GM12865 (cell line): ENCODE measurements around the gene MAD1L1.

Source experiments
- DNase-seq: peaks from one replicate; pipeline ENCODE4 v3.0.0; 2010; ENCODE audit warnings: low read depth
- H3K4me3 ChIP-seq: 2 replicates; pipeline ENCODE4 v1.5.1; 2011; ENCODE audit warnings: mild to moderate bottlenecking, low read depth, low read length, control low read depth
- TF ChIP-seq, protein P1 (sequence below): IDR thresholded peaks from 2 replicates; pipeline ENCODE4 v1.5.1; 2011; ENCODE audit warnings: low read length, control low read depth, low read depth, inconsistent platforms; ENCODE audit not compliant: insufficient read depth; ENCODE audit errors: missing control alignments

The MAD1L1 gene

DNA sequence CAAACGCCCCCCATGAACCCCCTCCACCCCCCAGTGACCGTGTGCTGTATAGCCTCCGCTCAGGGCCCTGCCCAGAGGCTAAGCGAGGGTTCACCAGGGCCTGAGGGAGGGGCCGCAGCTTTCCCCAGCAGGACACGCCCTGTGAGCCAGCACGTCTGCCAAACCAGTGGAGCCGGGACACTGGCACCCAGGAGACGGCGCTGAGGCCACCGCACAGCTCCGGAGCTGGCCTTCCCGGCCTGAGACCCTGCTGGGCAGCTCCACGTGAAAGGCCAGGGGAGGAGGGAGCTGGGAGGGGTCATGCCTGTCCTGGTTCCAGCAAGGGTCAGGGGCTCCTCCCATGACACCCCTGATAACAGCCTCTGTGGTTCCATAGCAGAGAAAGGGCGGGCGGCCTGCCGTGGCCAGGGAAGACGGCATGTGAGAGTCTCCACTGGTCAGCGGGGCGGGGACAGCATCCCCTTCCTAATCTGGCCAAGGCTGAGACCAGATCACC, 284.4 kb downstream of the MAD1L1 start:
- TF ChIP-seq, protein P1, sequence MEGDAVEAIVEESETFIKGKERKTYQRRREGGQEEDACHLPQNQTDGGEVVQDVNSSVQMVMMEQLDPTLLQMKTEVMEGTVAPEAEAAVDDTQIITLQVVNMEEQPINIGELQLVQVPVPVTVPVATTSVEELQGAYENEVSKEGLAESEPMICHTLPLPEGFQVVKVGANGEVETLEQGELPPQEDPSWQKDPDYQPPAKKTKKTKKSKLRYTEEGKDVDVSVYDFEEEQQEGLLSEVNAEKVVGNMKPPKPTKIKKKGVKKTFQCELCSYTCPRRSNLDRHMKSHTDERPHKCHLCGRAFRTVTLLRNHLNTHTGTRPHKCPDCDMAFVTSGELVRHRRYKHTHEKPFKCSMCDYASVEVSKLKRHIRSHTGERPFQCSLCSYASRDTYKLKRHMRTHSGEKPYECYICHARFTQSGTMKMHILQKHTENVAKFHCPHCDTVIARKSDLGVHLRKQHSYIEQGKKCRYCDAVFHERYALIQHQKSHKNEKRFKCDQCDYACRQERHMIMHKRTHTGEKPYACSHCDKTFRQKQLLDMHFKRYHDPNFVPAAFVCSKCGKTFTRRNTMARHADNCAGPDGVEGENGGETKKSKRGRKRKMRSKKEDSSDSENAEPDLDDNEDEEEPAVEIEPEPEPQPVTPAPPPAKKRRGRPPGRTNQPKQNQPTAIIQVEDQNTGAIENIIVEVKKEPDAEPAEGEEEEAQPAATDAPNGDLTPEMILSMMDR: no peak
- no peak for DNase-seq
- no peak overlapping the region for H3K4me3 ChIP-seq

DNA sequence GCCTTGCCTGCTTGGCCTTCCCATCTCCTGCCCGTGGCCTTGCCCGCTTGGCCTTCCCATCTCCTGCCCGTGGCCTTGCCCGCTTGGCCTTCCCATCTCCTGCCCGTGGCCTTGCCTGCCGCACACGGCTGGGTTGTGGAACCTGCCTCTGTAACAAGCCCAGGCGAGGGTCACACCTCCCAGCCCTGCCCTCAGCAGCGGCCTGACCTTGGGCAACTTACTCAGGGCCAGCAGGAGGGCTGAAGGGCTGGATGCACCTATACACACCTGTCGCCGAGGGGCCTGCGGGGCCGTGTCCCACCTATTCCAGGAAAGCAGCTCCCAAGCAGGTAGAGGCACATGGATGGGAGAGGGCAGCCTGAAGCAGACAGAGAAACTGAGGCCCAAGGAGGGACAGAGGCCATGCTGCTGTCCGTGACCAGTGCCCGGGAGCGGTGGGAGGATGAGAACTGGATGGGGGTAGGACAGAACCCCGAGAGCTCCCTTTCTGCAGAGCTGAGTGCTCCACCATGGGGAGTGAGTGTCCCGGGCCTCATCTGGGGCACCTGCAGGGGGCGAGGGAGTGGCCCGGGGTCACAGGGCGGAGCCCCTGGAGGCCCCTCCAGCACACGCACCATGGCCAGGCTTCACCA, 285.0 kb downstream of the MAD1L1 start:
- H3K4me3 ChIP-seq: no peak overlapping the region
- no peak for DNase-seq
- TF ChIP-seq, protein P1: no peak

DNA sequence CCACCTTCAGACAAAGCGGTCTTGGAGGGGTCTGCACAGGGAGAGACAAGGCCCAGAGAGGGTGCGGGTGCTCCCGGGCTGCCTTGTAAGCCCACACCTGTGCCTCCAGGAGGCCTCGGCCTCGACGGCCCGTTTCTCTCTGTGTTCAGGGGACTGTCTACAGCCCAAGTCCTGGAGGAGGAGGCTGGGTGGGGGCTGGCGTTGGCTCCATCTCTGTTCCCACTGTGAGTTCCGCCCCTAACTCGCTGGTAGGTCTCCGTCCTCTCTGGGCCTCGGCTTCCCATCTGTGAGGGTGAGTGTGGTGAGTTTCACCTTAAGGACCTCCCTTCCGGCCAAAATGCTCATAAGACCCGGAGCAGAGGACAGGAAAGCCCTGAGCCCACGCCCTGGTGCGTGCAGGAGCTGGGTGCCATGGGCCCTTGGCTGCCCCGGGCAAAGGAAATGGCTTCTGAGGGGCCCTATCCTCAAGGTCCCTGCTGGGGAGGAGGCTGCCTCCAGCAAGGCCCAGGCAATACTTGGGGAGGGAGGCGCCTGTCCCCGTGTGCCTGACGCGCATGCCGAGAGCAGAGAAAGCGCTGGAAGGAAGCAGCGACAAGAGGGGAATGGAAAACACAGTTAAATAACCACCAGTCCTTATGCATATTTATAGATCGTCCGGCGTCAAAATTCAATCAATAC, 285.8 kb downstream of the MAD1L1 start:
- TF ChIP-seq, protein P1: no peak
- no peak for DNase-seq
- H3K4me3 ChIP-seq: no peak overlapping the region

DNA sequence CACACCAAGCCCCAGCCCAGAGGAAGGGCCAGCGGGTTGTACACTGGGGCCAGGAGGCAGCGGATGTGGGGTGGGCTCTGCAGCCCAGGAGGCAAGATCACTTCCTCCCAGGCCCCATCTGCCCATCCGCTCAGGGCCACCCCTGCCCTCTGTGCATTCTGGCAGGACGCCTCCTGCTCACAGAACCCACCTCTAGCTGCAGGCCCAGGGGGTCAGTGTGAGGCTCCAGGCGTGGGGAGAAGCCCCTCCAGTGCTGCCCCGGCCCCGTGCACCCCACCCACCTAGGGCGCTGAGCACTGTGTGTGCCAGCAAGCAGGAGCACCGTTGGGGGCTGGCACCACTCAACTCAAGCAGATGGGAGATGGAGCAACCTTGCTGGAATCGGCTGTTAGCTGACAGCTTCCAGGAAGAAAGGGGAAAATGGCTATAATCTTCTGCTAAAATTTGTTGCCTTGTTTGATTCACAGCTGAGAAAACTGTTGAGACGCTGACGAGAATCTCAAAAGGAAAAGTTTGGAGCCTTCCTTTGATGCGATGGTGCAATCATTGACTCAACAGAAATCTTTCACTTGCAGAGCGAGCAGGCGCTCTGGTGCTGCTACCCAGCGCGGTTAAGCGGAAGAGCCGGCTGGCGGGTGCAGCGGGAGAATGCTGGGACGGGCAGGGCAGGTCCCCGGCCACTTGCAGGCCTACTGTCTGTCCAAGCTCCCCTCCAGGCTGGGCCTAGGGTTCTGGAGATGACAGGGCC, 286.5 kb downstream of the MAD1L1 start:
- no peak for DNase-seq
- TF ChIP-seq, protein P1: no peak
- H3K4me3 ChIP-seq: no peak overlapping the region

DNA sequence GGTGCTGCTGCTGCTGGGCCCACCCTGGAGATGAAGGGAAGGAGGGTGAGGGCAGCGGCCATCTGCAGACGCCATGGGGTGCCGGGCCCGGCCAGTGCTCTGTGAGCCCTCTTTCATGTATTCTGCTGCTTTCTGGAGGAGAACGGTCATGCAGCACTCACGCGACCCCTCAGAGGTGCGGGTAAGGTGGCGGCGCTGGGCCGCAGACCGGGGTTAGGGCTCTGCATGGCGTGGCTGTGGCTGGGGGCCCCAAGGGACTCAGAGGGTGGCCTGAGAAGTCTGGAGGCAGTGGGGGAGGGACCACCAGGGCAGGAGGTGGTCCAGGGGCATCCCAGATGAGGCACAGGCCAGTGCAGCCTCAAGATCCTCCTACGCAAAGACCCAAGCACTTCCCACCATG, 287.2 kb downstream of the MAD1L1 start:
- DNase-seq: no peak
- no peak overlapping the region for H3K4me3 ChIP-seq
- TF ChIP-seq, protein P1: no peak

DNA sequence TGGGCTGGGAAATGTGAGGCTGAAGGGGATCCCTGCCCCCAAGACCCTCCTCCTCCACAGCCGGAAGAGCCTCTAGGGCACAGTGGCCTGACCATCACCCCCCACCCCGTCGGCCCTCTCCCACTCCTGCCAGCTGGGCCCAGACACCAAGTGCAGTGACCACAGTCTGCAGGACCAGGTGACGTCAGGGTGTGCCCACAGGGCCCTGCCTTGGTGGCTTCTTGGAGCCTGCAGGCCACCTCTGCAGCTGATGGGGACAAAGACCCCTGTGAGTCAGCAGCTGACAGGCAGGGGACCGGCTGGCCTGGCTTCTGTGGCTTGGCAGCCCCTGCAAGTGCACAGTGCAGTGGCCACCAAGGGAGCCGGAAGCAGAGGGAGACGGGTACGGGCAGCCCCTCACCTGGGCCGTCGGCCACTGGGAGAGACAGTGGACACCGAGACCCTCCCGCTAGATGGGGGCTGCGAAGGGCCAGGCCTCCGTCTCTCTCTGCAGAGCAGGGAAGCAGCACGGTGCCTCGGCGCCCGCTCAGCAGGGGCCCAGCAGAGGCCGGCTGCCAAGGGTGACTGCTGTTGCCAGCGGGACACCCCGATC, 288.0 kb downstream of the MAD1L1 start:
- TF ChIP-seq, protein P1: no peak
- no peak overlapping the region for H3K4me3 ChIP-seq
- no peak for DNase-seq
